Measurements from ENCODE around the gene KRTAP4-16.
"Not testable (repeated sequence)": the region's sequence is repeated elsewhere in the genome, so short reads cannot be mapped to it uniquely, and the experiment has no call there.

KRTAP4-16 gene

DNA sequence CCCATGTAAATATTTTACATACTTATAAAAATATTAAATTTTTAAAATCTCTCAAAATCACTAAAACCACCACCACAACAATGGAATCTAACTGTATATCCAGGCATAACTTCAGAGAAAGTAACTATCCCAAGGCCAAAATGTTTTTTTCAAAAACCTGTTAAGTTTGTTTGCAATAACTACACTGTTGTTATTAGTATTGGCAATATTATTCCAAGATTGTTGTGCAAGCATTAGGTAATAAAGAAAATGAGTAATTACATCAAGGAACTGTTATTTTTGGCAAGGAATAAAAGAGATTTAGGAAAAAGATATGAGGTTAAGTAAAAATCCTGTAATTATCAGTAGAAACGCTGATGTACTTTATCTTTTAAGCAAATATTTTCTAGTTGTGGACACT is 25.4 kb upstream of the KRTAP4-16 start:
- Mint-ChIP-seq H3K27ac (no peak overlapping the region), H3K9me3 (peaks cover 4% of the 10 kb centered on the region)

DNA sequence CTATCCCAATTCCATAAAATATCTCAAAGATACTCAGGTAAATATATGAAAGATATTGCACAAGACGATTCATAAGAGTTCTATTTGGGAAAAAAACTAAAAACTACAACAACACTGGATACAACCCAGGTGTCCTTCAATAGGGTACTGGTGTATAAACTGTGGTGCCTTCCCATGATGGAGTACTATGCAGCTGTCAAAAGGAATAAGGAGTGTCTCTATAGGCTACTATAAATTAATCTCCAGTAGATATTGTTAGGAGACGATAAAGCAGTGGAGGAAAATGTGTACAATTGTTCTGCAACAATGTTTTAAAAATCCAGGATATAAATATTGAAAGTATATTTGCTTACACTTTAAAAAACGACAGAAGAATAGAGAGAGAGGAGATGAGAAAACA is 24.4 kb upstream of the KRTAP4-16 start:
- no peaks in the 10 kb centered on the region for H3K4me1 Mint-ChIP-seq (ENCODE audit: low read depth)
- H3K27me3 Mint-ChIP-seq (ENCODE audit: low read depth): peaks cover 6% of the 10 kb centered on the region
- peaks cover 4% of the 10 kb centered on the region for H3K9me3 Mint-ChIP-seq
- no peak overlapping the region for H3K4me3 Mint-ChIP-seq
- H3K27ac Mint-ChIP-seq: no peak overlapping the region
- DNase-seq (ENCODE audit: low spot score): no peak
- no peaks in the 10 kb centered on the region for H3K36me3 Mint-ChIP-seq (ENCODE audit: low read depth)

More for the DNA sequence above, 25.4 kb upstream of the KRTAP4-16 start:
- Mint-ChIP-seq H3K36me3 (ENCODE audit: low read depth) (no peaks in the 10 kb centered on the region), H3K27me3 (ENCODE audit: low read depth) (peaks cover 6% of the 10 kb centered on the region), H3K4me1 (ENCODE audit: low read depth) (no peaks in the 10 kb centered on the region), H3K4me3 (no peak overlapping the region)
- no peak for DNase-seq (ENCODE audit: low spot score)

GRCh38 chr17:41125064-41125463 is 23.1 kb upstream of the KRTAP4-16 start:
- Mint-ChIP-seq H3K36me3 (ENCODE audit: low read depth) (no peaks in the 10 kb centered on the region), H3K27ac (no peak overlapping the region), H3K4me3 (no peak overlapping the region), H3K27me3 (ENCODE audit: low read depth) (peaks cover 6% of the 10 kb centered on the region), H3K4me1 (ENCODE audit: low read depth) (peaks cover 4% of the 10 kb centered on the region), H3K9me3 (peaks cover 8% of the 10 kb centered on the region)
- no peak for DNase-seq (ENCODE audit: low spot score)

DNA sequence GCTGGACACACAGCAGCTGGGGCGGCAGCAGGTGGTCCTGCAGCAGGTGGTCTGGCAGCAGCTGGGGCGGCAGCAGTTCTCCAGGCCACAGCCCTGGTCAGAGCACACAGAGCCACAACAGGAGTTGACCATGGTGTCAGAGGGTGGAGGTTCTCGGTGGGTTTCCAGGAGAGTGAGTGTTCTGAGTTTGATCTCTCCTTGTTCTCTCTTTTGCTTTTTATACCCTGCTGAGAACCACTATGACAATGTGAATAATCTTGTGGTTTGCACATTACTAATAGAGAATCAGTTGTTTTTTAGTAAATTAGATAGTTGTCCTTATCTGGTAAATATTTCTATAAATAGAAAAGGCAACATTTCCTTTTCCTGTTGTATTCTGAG is 22.0 kb upstream of the KRTAP4-16 start, which contains the start of gene KRTAP4-12:
Gene KRTAP4-12 (minus strand): TSS at position 192 of the 381 bp plus-strand sequence. CDS start 60 bp downstream, at position 132.
- not testable (repeated sequence) for H3K27me3 Mint-ChIP-seq (ENCODE audit: low read depth); H3K27ac Mint-ChIP-seq; H3K9me3 Mint-ChIP-seq; DNase-seq (ENCODE audit: low spot score); H3K36me3 Mint-ChIP-seq (ENCODE audit: low read depth); H3K4me1 Mint-ChIP-seq (ENCODE audit: low read depth); H3K4me3 Mint-ChIP-seq

DNA sequence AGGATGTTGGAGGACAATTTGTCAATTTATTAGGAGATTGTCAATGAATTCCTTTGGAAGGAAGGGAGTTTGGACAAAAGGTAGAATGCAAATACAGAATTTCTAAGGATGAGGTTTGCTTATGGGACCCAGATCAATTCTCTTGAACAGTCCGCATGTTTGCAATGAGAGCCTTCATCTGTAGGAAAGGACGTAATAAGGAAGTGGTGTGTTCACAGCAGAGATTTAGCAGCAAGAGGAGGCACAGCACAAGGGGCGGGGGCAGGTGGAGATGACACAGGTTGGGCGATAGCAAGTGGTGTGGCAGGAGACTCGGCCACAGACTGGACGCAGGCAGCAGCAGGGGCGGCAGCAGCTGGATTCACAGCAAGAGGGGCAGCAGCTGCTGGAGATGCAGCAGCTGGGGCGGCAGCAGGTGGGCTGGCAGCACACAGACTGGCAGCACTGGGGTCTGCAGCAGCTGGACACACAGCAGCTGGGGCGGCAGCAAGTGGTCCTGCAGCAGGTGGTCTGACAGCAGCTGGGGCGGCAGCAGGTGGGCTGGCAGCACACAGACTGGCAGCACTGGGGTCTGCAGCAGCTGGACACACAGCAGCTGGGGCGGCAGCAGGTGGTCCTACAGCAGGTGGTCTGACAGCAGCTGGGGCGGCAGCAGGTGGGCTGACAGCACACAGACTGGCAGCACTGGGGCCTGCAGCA is 21.4 kb upstream of the KRTAP4-16 start:
- not testable (repeated sequence) for H3K9me3 Mint-ChIP-seq; H3K4me3 Mint-ChIP-seq; H3K27ac Mint-ChIP-seq; H3K4me1 Mint-ChIP-seq (ENCODE audit: low read depth); DNase-seq (ENCODE audit: low spot score); H3K36me3 Mint-ChIP-seq (ENCODE audit: low read depth); H3K27me3 Mint-ChIP-seq (ENCODE audit: low read depth)

DNA sequence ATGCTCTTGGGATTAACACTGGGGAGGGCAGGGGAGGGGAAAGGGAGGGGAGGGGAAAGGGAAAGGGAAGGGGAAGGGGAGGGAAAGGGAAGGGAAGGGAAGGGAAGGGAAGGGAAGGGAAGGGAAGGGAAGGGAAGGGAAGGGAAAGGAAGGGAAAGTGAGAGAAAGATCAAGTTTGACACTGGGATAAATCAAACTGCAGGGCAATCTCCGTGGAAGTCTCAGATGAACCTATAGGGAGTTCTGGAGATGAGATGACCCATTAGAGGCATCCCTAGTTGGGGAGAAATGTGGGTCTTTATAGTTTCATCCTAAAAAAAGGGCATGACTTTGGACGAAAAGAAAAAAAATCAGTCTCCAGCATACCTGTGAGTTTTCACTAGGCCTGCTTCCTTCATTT is 19.7 kb upstream of the KRTAP4-16 start:
- peaks cover 7% of the 10 kb centered on the region for H3K4me1 Mint-ChIP-seq (ENCODE audit: low read depth)
- H3K27ac Mint-ChIP-seq: no peak overlapping the region

DNA sequence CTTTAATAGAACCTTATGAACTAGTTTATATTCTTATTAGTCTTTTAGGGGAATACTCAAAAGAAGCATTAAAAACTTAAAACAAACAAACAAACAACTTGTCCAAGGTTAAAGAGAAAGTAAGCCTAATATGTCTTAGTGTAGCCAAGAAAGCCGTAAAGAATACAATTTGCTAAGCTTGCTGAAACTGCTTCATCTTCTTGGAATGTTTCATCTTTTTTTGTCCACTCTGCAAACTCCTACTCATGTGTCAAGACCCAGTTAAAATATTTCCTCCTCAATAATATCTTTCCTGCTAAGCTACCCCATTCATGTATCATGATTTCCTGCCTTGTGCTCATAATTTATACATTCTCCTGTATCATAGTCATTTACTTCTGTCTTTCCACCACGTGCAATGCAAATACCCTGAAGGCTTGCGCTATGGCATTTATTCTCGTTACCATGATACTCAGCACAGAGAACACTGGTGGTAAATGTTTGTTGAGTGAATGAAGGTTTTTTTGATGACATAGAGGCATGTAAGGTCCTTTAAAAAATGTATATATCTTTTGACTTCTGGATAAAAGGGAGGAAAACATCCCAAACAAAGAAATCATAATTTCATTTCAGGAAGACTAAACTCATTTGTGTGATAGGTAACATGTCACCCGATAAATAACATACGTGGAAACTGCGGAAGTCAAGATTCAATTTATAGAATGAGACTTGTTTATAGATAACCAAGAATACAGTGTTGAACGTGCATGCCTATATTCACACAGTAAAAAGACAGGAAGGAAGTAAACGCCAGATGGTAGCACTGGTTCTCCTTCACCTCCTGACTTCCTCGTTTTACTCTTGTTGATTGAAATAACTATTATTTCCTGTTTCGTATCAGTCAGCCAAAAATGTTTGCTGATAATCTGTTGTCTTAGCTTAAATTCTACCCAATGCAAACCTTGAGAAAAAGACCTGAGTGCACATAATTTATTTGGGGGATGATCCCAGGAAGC is 18.0 kb upstream of the KRTAP4-16 start:
- not testable (repeated sequence) for H3K27ac Mint-ChIP-seq; H3K4me1 Mint-ChIP-seq (ENCODE audit: low read depth); H3K4me3 Mint-ChIP-seq; H3K36me3 Mint-ChIP-seq (ENCODE audit: low read depth); DNase-seq (ENCODE audit: low spot score); H3K9me3 Mint-ChIP-seq
- peaks cover 14% of the 10 kb centered on the region for H3K27me3 Mint-ChIP-seq (ENCODE audit: low read depth)

More for the DNA sequence above, 19.7 kb upstream of the KRTAP4-16 start:
- no peak overlapping the region for H3K4me3 Mint-ChIP-seq
- DNase-seq (ENCODE audit: low spot score): no peak
- peaks cover 8% of the 10 kb centered on the region for H3K9me3 Mint-ChIP-seq
- no peaks in the 10 kb centered on the region for H3K36me3 Mint-ChIP-seq (ENCODE audit: low read depth)
- peaks cover 8% of the 10 kb centered on the region for H3K27me3 Mint-ChIP-seq (ENCODE audit: low read depth)

DNA sequence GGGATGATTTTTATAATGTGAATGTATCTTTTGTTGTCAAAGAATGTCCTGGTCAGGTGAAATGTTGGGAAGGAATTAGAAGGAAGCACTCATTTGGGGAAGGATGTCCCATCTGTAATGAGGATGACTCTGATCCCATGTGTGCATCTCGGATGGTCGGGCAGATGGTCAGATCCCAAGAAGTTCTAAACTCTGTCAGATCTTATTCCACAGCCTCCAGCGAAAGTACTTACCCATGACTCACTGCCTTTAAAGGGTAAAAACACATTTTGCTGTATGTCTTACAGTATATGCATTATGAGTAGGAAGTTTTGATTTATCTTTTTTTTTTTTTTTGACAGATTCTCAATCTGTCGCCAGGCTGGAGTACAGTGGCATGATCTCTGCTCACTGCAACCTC is 16.7 kb upstream of the KRTAP4-16 start:
- Mint-ChIP-seq H3K9me3 (peaks cover 4% of the 10 kb centered on the region), H3K4me3 (no peak overlapping the region), H3K27me3 (ENCODE audit: low read depth) (peaks cover 10% of the 10 kb centered on the region), H3K4me1 (ENCODE audit: low read depth) (peaks cover 7% of the 10 kb centered on the region), H3K36me3 (ENCODE audit: low read depth) (no peaks in the 10 kb centered on the region), H3K27ac (no peak overlapping the region)
- DNase-seq (ENCODE audit: low spot score): no peak

DNA sequence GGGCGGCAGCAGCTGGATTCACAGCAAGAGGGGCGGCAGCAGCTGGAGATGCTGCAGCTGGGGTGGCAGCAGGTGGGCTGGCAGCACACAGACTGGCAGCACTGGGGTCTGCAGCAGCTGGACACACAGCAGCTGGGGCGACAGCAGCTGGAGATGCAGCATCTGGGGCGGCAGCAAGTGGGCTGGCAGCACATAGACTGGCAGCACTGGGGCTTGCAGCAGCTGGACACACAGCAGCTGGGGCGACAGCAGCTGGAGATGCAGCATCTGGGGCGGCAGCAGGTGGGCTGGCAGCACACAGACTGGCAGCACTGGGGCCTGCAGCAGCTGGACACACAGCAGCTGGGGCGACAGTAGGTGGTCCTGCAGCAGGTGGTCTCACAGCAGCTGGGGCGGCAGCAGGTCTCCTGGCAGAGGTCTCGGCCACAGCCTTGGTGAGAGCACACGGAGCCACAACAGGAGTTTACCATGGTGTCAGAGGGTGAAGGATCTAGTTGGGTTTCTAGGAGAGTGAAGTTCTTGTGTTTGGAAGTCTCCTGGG is 15.9 kb upstream of the KRTAP4-16 start, which contains the start of gene KRTAP4-11:
Gene KRTAP4-11 (minus strand): TSS at position 528 of the 541 bp plus-strand sequence. CDS start 58 bp downstream, at position 470.
- H3K27me3 Mint-ChIP-seq (ENCODE audit: low read depth); H3K4me1 Mint-ChIP-seq (ENCODE audit: low read depth); H3K4me3 Mint-ChIP-seq; H3K27ac Mint-ChIP-seq; H3K9me3 Mint-ChIP-seq; DNase-seq (ENCODE audit: low spot score); H3K36me3 Mint-ChIP-seq (ENCODE audit: low read depth): not testable (repeated sequence)

DNA sequence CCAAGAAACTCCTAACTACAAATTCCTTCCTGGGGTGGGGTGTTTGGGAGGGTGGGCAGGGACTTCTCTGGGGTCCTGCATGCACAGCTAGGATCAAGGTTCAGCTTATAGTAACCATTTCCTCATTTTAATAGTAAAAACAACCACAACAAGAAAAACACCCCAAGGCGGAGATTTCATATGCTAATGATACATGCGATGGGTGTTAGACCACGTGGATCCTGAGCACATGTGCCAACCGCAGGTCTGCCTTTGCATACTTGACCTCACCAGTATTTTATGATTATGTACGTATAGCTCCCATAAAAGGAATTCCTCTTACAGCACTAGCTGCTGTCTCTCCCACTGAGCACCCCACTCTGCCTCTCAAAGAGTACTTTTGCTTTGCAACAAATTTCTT is 14.3 kb upstream of the KRTAP4-16 start:
- H3K27ac Mint-ChIP-seq: no peak overlapping the region
- no peaks in the 10 kb centered on the region for H3K36me3 Mint-ChIP-seq (ENCODE audit: low read depth)

GRCh38 chr17:41111151-41111885 is 9.3 kb upstream of the KRTAP4-16 start:
- H3K36me3 Mint-ChIP-seq (ENCODE audit: low read depth): no peaks in the 10 kb centered on the region
- H3K9me3 Mint-ChIP-seq: peaks cover 8% of the 10 kb centered on the region
- peaks cover 3% of the 10 kb centered on the region for H3K4me1 Mint-ChIP-seq (ENCODE audit: low read depth)
- no peak overlapping the region for H3K27ac Mint-ChIP-seq
- H3K27me3 Mint-ChIP-seq (ENCODE audit: low read depth): peaks cover 13% of the 10 kb centered on the region
- DNase-seq (ENCODE audit: low spot score): no peak
- no peak overlapping the region for H3K4me3 Mint-ChIP-seq

More for the DNA sequence above, 14.3 kb upstream of the KRTAP4-16 start:
- H3K4me3 Mint-ChIP-seq: no peak overlapping the region
- peaks cover 8% of the 10 kb centered on the region for H3K9me3 Mint-ChIP-seq
- H3K4me1 Mint-ChIP-seq (ENCODE audit: low read depth): peaks cover 7% of the 10 kb centered on the region
- H3K27me3 Mint-ChIP-seq (ENCODE audit: low read depth): peaks cover 9% of the 10 kb centered on the region
- DNase-seq (ENCODE audit: low spot score): no peak

DNA sequence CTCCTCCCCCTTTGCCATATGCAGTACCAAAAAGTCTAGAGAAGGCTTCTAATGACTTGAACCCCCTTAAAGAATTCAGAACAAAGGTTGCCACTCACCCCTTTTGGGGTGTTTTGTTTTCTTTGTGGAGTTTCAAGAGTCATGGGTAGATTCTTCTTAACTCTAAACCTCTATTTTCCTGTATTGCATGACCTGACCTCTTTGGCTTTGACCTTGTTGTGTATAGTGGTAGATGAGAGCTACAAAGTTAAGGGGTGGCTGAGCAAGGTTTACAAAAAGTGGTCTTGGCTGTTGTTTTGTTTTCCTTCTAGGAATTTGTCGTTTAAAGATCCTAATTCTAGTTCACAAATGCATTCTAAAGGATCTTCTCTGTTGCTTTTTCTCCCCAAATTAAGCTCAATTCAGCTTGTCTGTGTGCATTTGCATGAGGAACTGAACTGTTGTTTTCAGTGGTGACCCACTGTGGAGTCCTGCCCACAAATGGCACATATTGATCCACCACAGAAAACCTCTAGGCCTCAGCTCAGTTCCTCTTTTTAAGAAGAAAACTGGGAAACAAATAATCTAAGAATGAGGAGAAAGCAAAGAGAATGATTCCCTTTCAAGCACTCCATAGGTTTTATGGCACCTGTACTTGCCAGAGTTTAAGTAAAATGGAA is 6.8 kb upstream of the KRTAP4-16 start:
- H3K4me3 Mint-ChIP-seq; H3K4me1 Mint-ChIP-seq (ENCODE audit: low read depth); DNase-seq (ENCODE audit: low spot score); H3K27me3 Mint-ChIP-seq (ENCODE audit: low read depth); H3K9me3 Mint-ChIP-seq; H3K36me3 Mint-ChIP-seq (ENCODE audit: low read depth); H3K27ac Mint-ChIP-seq: not testable (repeated sequence)

- Mint-ChIP-seq H3K4me1 (ENCODE audit: low read depth) (peaks cover 3% of the 10 kb centered on the region), H3K4me3 (no peak overlapping the region), H3K27ac (no peak overlapping the region), H3K27me3 (ENCODE audit: low read depth) (peaks cover 9% of the 10 kb centered on the region), H3K36me3 (ENCODE audit: low read depth) (no peaks in the 10 kb centered on the region), H3K9me3 (peaks cover 8% of the 10 kb centered on the region)
- DNase-seq (ENCODE audit: low spot score): no peak
These were observed 6.0 kb upstream of the KRTAP4-16 start for GRCh38 chr17:41107941-41108450.
